Activated CD4-positive, alpha-beta memory T cell treated with anti-CD3 and anti-CD28 coated beads, Interleukin-2, amount 10 ng/mL, durations not matched to agents 7 days and 5 days (primary cell): ENCODE data around the gene ZDHHC22. TPM values are rescaled to one million over a fixed set of nuclear protein-coding genes. Genes with fewer than 3 reads are reported as not detected.

ENCODE experiments used
- CTCF ChIA-PET: fragments of 350-600 bp; sonication (Branson Sonifier 250); formaldehyde crosslinking; loops from one replicate; lab custom pipeline; 2021; ENCODE audit warnings: antibody characterized with exemption, inconsistent platforms; lab: Charles Lee
- POLR2A ChIA-PET: fragments of 350-600 bp; sonication (Branson Sonifier 250); formaldehyde crosslinking; loops from one replicate; lab custom pipeline; 2021; ENCODE audit warnings: antibody characterized with exemption; lab: Charles Lee
- DNase-seq: peaks from one replicate; pipeline ENCODE4 v3.0.0-alpha.2; 2020
- H3K27ac Mint-ChIP-seq: one replicate; pipeline ENCODE4 v1.8.0; 2021; ENCODE audit warnings: mild to moderate bottlenecking, mixed read lengths
- H3K27me3 Mint-ChIP-seq: one replicate; pipeline ENCODE4 v1.8.0; 2021; ENCODE audit warnings: mixed read lengths
- H3K36me3 Mint-ChIP-seq: one replicate; pipeline ENCODE4 v1.8.0; 2021; ENCODE audit warnings: low read depth, mixed read lengths
- H3K4me1 Mint-ChIP-seq: one replicate; pipeline ENCODE4 v1.8.0; 2021; ENCODE audit warnings: mixed read lengths
- H3K4me3 Mint-ChIP-seq: one replicate; pipeline ENCODE4 v1.8.0; 2021; ENCODE audit warnings: mild to moderate bottlenecking, mixed read lengths
- H3K9me3 Mint-ChIP-seq: one replicate; pipeline ENCODE4 v1.8.0; 2021; ENCODE audit warnings: mixed read lengths
- total RNA-seq, 2 experiments: library from RNA; stranded (reverse); gene quantifications; one replicate each; pipeline ENCODE4 v1.2.3, GENCODE V29; 2021

Gene ZDHHC22
- total RNA-seq, 2 experiments from 2014 or later, result not detected

DNA sequence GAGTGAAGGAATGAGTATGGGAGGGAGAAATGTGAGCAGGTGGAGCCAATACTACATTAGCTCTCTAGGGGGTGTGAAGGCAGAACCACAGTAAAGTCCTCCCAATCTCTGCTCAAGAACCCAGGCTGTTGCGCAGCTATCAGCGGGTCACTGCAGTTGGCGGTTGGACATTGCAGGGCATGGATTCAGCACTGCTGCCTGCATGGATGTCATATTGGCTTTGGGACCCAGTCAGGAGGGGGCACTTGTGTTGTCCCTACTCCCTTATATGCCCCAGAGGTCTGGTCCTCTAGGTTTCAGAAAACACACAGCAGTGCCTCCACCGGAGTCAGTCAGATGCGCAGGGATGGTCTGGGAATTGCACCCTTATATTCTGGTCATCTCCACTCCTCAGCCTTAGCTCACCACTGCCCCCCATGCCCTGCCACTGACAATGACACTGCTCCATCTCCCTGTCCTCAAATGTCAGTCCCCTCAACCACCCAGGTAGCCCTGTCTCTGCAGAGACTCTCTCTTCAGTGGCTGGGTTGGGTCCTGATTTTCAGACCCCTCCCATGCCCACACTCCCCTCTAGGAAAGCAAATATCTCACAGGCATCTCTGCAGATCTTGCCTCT, 9.6 kb downstream of the ZDHHC22 start:
- no peak for DNase-seq
- CTCF ChIA-PET, result no interaction called here
- H3K9me3 Mint-ChIP-seq, result no peaks in the 10 kb centered on the region
- no peak overlapping the region for H3K27ac Mint-ChIP-seq
- H3K4me1 Mint-ChIP-seq, result no peaks in the 10 kb centered on the region
- H3K36me3 Mint-ChIP-seq, result no peaks in the 10 kb centered on the region
- POLR2A ChIA-PET, result no interaction called here
- H3K27me3 Mint-ChIP-seq, result peaks cover 54% of the 10 kb centered on the region
- H3K4me3 Mint-ChIP-seq, result no peak overlapping the region

DNA sequence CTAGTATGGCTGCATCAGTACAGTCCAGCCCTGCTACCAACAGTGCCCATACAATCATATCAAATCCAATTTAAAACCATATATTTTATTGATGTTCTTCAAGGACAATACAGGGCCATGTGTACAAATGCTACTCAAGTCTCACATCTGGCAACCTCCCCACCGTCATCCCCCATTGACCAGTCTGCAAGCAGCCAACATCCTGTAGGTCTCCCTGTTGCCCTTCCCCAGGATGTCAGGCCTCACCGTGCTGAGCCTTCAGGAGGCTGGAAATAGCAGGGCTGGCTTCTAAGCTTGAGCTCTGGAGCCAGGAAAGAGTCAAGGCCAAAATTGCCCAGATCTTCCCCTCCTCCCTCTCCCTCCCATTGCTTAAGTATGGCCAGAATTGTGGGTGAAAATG, 10.4 kb downstream of the ZDHHC22 start:
- no peaks in the 10 kb centered on the region for H3K9me3 Mint-ChIP-seq
- no peaks in the 10 kb centered on the region for H3K36me3 Mint-ChIP-seq
- DNase-seq, result no peak
- peaks cover 58% of the 10 kb centered on the region for H3K27me3 Mint-ChIP-seq
- POLR2A ChIA-PET, result interaction anchor here (0.5 kb wide), 1 partner anchor 211 kb away, joined by 3 read pairs; no protein-coding TSS in a partner anchor
- no peak overlapping the region for H3K27ac Mint-ChIP-seq
- no peaks in the 10 kb centered on the region for H3K4me1 Mint-ChIP-seq
- CTCF ChIA-PET, result no interaction called here
- H3K4me3 Mint-ChIP-seq, result no peak overlapping the region

DNA sequence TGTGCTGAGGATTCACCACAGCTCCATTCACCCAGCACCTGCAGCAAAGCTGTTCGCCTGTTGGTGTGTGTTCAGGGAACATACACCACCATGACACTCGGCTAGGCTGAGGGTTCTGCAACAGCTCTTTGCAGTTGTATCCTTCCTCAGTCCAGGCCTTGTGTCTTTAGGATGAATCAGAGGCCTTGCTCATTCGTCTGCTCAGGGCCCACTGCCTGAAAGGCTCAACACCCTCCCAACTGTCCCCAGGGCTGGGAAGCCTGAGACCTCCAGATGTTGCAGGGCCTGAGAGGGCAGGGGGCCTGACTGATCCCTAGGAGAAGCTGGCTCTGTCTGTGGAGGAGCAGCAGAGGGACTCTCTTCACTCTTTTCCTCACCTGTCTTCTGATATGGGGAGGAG, 11.2 kb downstream of the ZDHHC22 start:
- peaks cover 66% of the 10 kb centered on the region for H3K27me3 Mint-ChIP-seq
- CTCF ChIA-PET, result no interaction called here
- H3K36me3 Mint-ChIP-seq, result no peaks in the 10 kb centered on the region
- peaks cover 5% of the 10 kb centered on the region for H3K4me1 Mint-ChIP-seq
- no peak overlapping the region for H3K4me3 Mint-ChIP-seq
- POLR2A ChIA-PET, result no interaction called here
- no peak for DNase-seq
- no peaks in the 10 kb centered on the region for H3K9me3 Mint-ChIP-seq
- no peak overlapping the region for H3K27ac Mint-ChIP-seq

DNA sequence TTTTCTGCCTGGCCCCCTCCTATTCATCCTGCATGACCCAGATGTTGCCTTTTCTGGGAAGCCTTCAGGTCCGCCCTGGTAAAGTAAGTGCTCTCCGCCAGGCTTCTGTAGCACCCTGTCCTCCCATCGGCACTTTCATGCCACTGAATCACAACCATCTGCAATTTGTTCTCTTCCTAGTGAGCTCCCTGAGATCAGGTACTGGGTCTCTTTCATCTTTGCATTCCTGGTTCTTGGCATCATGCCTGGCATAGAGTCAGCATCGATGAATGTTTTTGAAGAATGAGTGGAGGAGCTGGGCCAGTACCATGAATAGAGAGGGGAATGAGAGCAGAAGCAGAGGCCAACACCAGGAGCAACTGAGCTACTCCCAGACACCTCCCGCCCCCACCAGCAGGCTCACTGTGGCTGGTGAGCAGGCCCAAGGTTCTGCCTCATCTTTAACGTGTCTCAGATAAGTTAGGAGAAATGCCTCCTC, 13.1 kb downstream of the ZDHHC22 start:
- peaks cover 19% of the 10 kb centered on the region for H3K4me1 Mint-ChIP-seq
- no peak for DNase-seq
- peaks cover 59% of the 10 kb centered on the region for H3K27me3 Mint-ChIP-seq
- ChIA-PET CTCF (interaction anchor here (0.6 kb wide), 1 partner anchor 257 kb away, joined by 3 read pairs; no protein-coding TSS in a partner anchor), POLR2A (interaction anchor here (1.3 kb wide), 1 partner anchor 24 kb away, joined by 3 read pairs; no protein-coding TSS in a partner anchor)
- H3K36me3 Mint-ChIP-seq, result no peaks in the 10 kb centered on the region
- H3K9me3 Mint-ChIP-seq, result no peaks in the 10 kb centered on the region
- no peak overlapping the region for H3K4me3 Mint-ChIP-seq
- no peak overlapping the region for H3K27ac Mint-ChIP-seq

DNA sequence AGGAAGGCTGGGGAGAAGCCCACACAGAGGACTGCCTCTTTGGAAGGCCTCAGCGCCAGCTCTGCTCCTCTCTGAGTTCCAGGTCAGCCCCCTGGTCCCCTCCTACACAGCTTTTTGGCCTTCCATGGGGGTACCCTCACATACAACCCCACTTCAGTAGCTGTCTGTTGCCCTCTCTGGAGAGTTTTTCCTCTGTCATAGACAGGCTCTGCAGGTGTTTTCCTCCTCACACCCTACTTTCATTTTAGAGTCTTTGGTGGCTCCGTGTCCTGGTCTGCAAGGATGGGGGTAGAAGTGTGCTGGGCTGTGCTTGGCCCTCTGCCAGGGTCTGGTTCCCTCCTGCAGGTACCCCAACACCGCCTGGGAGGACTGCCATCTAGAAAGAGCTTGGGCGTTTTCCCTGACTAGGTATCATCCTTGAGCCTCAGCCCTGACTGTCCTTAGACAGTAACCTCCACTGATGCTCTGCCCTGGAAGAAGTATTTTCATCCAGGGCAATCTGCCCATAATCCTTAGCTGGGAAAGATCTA, 15.1 kb downstream of the ZDHHC22 start:
- ChIA-PET POLR2A (interaction anchor here (1.1 kb wide), 1 partner anchor 28 kb away, joined by 3 read pairs; the partner anchor contains the start of gene CIPC), CTCF (interaction anchor here (0.7 to 1.3 kb wide), 3 partner anchors 10 to 410 kb away, joined by 3 read pairs; no protein-coding TSS in a partner anchor)
- DNase-seq, result no peak
- Mint-ChIP-seq H3K9me3 (no peaks in the 10 kb centered on the region), H3K4me3 (no peak overlapping the region), H3K36me3 (peaks cover 2% of the 10 kb centered on the region), H3K27ac (no peak overlapping the region), H3K4me1 (peaks cover 27% of the 10 kb centered on the region), H3K27me3 (peaks cover 46% of the 10 kb centered on the region)

DNA sequence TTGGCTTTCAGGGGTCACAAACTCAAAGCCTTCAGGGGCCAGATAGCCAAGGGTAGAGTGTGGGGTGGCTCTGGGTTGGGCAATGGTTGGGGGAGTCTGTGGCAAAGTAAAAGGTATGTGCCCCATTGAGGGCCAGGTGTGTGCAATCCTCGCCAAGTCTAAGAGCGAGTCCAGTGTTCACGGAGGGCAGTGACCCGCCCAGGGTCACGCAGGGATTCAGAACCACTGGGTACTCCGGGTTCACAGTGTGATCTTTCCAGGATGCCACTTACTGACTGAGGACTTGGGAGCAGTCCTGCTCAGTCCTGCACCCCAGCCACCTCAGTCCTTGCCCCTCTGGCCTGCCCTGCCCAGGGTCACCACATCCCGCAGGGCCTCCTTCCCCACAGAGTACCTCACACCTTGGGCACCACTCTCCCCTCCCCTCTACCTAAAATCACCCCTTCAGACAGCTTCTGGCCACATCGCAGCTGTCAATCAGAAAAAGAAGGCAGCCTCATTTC, 15.7 kb downstream of the ZDHHC22 start:
- Mint-ChIP-seq H3K9me3 (no peaks in the 10 kb centered on the region), H3K27ac (no peak overlapping the region), H3K4me1 (peaks cover 33% of the 10 kb centered on the region), H3K36me3 (peaks cover 2% of the 10 kb centered on the region), H3K4me3 (peak overlapping the region; percentile 41), H3K27me3 (peaks cover 43% of the 10 kb centered on the region)
- no peak for DNase-seq
- ChIA-PET CTCF (interaction anchor here (0.7 to 1.7 kb wide), 4 partner anchors 9 to 410 kb away, joined by 3 to 6 read pairs (median 3); no protein-coding TSS in a partner anchor), POLR2A (interaction anchor here (0.7 to 1.1 kb wide), 2 partner anchors 10 to 27 kb away, joined by 3 read pairs; partner anchors contain the start of gene CIPC)

DNA sequence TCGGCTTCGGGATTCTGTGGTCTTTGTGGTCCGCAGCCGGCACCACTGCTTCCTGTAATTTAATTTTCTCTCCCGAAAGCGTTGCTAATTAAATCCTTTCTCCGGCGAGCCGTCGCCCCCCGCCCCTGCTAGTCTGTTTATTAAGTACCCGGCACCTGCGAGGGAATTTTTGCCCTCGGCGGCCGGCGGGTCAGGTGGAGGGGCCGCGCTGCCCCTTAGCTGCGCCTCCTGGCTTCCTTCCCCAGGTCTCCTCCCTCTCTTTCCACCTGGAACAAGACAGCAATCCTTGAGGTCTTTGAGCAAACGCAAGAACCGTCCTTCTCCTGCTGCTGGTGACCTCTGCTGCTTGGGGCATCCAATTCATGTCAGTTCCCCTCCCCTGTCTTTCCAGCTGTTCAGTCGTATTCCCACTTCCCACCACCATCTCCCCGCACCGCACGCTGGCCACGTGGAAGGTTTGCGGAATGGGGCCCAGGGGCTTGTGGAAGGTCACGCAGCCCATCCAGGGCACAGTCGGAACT, 16.2 kb downstream of the ZDHHC22 start:
- Mint-ChIP-seq H3K4me3 (peak overlapping the region; percentile 41), H3K27me3 (peaks cover 43% of the 10 kb centered on the region), H3K4me1 (peaks cover 38% of the 10 kb centered on the region), H3K9me3 (no peaks in the 10 kb centered on the region), H3K27ac (no peak overlapping the region), H3K36me3 (peaks cover 2% of the 10 kb centered on the region)
- POLR2A ChIA-PET, result interaction anchor here (0.7 kb wide), 1 partner anchor 11 kb away, joined by 3 read pairs; no protein-coding TSS in a partner anchor
- CTCF ChIA-PET, result interaction anchor here (0.9 to 1.7 kb wide), 3 partner anchors 9 to 40 kb away, joined by 3 to 6 read pairs (median 3); no protein-coding TSS in a partner anchor
- DNase-seq, result no peak

DNA sequence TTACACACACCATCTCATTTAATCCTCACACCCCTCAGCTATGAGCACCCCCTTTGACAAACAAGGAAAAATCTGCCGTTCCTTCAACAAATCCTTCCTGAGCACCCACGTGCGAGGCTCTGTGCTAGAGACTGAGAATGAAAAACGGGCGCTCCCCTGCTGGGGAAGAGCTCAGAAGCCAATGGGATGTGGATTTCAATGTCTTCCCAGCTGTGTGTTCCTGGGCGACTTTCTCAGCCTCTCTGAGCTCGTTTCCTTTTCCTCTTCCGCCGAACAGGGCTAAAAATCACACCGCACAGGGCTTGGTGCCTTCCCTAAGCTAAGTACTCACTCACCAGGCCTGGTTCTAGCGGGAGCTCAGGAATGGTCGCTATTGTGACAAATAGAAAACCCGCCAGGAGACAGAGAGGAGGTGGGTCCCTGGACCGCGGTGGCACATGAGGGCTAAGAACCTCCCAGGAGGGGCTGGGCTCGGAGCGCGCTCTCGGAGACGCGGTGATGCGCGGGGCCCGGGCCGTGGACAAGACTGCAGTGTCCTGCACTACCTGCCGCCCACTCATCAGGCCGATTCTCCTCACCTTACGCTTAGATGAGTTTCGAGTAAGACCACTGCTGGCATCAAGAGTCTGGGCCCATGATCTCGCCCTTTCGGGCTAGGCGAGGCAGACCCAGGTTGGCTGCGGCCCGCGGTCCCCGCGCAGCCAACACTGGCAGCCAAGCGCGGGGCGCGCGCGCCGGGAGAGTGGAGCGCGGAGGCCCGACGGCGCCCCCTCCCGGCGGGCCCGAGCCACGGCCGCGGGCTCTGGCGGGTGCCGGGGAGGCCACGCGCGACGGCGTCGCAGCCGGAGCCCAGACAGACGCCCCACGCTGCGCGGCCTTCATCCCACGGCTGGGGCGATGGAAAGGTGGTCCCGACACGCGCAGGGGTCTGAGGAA, 17.0 kb downstream of the ZDHHC22 start:
- POLR2A ChIA-PET, result interaction anchor here (0.7 to 2.7 kb wide), 5 partner anchors 12 to 27 kb away, joined by 3 to 18 read pairs (median 4); partner anchors contain the start of genes CIPC and ZDHHC22
- no peaks in the 10 kb centered on the region for H3K9me3 Mint-ChIP-seq
- peak; percentile 76 for DNase-seq

DNA sequence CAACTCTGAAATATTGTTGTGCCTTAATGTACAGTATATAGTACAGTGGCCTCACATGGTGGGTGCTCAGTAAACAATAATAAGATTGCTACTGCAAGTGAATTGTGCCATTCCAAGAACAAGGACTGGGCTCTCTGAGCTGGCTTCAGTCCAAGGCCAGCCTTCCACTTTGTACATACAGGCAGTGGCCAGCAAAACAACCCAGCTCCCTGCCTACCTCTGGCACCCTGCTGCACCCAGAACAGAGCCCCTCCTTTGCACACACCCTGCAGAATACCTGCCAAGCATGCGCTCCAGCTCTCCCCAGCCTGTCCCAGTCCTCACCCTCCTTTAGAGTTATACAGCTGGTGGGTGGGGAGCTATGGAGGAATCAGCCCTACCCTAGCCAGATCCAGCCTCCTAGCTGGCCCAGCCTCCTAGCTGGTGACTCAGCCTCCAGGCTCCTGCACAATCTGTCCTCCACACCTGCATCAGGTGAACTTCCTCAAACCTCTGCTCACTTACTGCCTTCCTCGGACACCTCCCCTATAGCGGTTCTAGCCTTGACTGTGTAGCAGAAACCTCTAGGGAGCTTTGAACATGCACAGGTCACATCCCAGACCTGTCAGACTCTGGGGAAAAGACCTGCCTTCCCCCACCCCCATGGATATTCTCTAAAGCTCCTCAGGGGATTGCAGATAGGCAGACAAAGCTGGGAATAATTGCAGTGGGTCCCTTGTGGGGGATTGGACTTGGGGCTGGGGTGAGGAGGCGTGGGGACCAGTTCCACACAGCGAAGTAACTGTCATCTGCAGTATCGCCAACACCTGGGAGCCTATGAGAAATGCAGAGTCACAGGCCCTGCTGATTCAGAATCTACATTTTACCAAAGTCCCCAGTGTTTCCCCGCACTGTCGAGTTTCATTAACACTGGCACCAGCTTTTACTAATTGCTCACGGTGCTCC, 17.9 kb downstream of the ZDHHC22 start:
- peaks cover 45% of the 10 kb centered on the region for H3K4me1 Mint-ChIP-seq
- CTCF ChIA-PET, result interaction anchor here (0.8 to 3.7 kb wide), 24 partner anchors 7 to 315 kb away, joined by 3 to 15 read pairs (median 4); partner anchors contain the start of genes CIPC, SAMD15, TMED8 and ZDHHC22
- DNase-seq, result no peak

More for the DNA sequence above, 17.0 kb downstream of the ZDHHC22 start:
- H3K36me3 Mint-ChIP-seq, result peaks cover 2% of the 10 kb centered on the region
- H3K27me3 Mint-ChIP-seq, result peaks cover 40% of the 10 kb centered on the region
- H3K27ac Mint-ChIP-seq, result no peak overlapping the region
- H3K4me3 Mint-ChIP-seq, result peak overlapping the region; percentile 76
- peaks cover 43% of the 10 kb centered on the region for H3K4me1 Mint-ChIP-seq
- CTCF ChIA-PET, result interaction anchor here (0.8 to 3.7 kb wide), 25 partner anchors 8 to 314 kb away, joined by 3 to 15 read pairs (median 4); partner anchors contain the start of genes CIPC, SAMD15, TMED8 and ZDHHC22

DNA sequence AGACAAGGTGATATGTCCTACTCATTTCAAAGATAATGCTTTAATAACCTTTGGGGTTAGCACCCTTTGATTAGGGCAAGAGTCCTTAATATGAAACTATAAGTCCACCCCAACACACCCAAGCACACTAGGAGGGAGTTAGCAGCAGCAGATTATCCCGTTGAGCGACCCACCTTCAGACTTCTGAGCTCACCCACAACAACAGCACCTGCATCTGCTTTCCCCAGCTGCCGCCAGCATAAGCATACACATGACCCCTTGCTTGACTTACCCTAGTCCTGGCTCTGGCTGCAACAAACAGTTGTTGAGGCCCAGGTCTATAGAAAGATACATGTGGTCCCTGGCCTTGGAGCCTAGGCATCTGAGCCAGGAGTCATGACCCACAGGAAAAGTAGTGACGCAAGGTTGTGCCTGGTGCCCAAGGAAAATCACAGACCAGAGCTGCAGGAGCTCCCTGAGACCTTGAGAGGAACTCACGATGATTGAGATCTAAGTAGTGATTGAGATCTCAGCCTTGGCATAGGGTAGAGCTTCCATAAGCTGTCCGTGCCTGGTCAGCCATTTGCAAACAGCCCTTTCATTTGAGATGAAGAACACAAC, 19.0 kb downstream of the ZDHHC22 start:
- DNase-seq, result no peak
- ChIA-PET CTCF (interaction anchor here (0.5 to 3.7 kb wide), 6 partner anchors 10 to 250 kb away, joined by 3 to 15 read pairs (median 8); no protein-coding TSS in a partner anchor), POLR2A (interaction anchor here (1.3 to 2.7 kb wide), 3 partner anchors 13 to 25 kb away, joined by 4 to 18 read pairs (median 4); partner anchors contain the start of genes CIPC and ZDHHC22)
- no peak overlapping the region for H3K4me3 Mint-ChIP-seq
- H3K27ac Mint-ChIP-seq, result no peak overlapping the region
- H3K36me3 Mint-ChIP-seq, result peaks cover 2% of the 10 kb centered on the region
- H3K9me3 Mint-ChIP-seq, result no peaks in the 10 kb centered on the region
- H3K4me1 Mint-ChIP-seq, result peaks cover 45% of the 10 kb centered on the region
- H3K27me3 Mint-ChIP-seq, result peaks cover 29% of the 10 kb centered on the region

More for the DNA sequence above, 17.9 kb downstream of the ZDHHC22 start:
- peaks cover 37% of the 10 kb centered on the region for H3K27me3 Mint-ChIP-seq
- POLR2A ChIA-PET, result interaction anchor here (0.9 to 2.7 kb wide), 4 partner anchors 14 to 26 kb away, joined by 3 to 18 read pairs (median 4); partner anchors contain the start of genes CIPC and ZDHHC22
- peaks cover 2% of the 10 kb centered on the region for H3K36me3 Mint-ChIP-seq
- H3K9me3 Mint-ChIP-seq, result no peaks in the 10 kb centered on the region
- H3K4me3 Mint-ChIP-seq, result peak overlapping the region; percentile 76
- H3K27ac Mint-ChIP-seq, result no peak overlapping the region
